Stimulated activated CD4-positive, alpha-beta T cell treated with anti-CD3 and anti-CD28 coated beads, Interleukin-15, amount 100 ng/mL, for 1 hour (primary cell): ENCODE data around the gene TUT7.
"Not testable (repeated sequence)": the region's sequence is repeated elsewhere in the genome, so short reads cannot be mapped to it uniquely, and the experiment has no call there.

Experiments used
- DNase-seq, 2 donors: peaks; one replicate each; pipeline ENCODE4 v3.0.0-alpha.2; 2020; ENCODE audit warnings: low read depth in 1 of 2, low spot score in 1 of 2

TUT7 gene

GRCh38 chr9:86350006-86350760 lies 4.0 kb downstream of the TUT7 start:
- DNase-seq: no peak

DNA sequence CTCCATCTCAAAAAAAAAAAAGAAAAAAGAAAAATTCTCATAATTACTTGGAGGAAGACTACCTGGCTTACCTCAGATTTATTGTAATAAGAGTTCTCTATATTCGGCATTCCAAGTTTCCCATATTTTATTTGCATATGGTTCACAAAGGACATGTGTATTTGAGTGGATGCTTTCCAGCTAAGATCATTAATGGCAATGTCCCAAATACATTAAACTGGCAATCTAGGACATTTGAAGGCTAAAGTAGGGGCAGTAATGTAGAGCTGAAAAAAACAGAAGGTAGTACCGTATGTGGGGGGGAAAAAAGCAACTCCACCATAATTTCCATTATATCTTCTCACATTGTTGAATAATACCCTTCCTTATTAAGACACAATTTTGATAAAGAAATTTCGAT lies 4.9 kb downstream of the TUT7 start:
- DNase-seq: no peak

DNA sequence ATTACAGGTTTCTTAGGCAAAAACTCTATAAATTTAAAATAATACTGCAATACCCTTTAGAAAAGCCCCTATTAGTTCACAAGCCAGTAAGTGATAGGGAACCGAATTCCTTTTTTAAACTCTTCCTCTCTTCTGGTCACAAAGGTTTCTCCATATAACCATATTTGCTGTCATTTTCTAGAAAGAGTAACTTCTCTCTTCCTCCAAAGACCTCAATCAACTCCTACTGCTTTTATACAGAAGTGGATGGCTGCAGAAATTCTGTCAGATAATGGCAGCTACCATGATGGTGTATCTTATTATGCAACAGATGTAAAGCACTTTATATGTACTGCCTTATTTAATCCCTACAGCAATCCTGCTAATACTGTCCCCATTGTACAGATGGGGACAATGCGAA lies 6.2 kb downstream of the TUT7 start:
- DNase-seq: no peak

DNA sequence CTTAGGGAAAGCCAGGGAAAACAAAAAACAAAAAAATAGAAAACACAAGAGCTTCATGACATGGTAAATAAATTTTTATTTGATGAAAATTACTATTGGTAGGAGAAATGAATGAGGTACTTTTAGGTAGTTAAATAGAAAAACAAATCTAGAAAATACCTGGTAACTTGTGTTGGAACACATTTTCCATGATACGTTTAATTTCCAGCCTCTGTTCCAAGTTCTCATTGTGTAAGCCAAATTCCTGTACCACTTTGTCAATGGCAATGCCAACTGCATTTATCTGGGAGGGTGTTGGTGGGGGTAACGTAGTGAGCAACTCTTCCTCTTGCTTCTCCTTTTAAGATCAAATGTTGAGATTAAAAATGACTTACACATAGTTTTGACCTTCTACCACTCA lies 9.4 kb downstream of the TUT7 start:
- no peak for DNase-seq

DNA sequence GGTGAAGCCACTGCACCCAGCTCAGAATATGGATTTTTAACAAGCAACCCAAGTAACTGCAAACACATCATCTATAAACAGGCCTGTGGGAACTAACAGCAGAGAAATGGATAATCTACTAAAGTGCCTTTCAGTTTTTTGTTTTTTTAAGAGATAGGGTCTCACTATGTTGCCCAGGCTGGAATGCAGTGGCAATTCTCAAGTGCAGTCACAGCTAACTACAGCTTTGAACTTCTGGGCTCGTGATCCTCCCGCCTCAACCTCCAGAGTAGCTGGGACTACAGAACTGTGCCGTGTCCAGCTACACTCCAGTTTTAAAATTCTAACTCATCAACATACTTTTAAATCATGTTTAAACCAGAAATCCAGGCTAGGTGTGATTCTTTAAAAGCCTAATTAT lies 11.9 kb downstream of the TUT7 start:
- no peak for DNase-seq

GRCh38 chr9:86341007-86341491 lies 13.2 kb downstream of the TUT7 start:
- no peak for DNase-seq

DNA sequence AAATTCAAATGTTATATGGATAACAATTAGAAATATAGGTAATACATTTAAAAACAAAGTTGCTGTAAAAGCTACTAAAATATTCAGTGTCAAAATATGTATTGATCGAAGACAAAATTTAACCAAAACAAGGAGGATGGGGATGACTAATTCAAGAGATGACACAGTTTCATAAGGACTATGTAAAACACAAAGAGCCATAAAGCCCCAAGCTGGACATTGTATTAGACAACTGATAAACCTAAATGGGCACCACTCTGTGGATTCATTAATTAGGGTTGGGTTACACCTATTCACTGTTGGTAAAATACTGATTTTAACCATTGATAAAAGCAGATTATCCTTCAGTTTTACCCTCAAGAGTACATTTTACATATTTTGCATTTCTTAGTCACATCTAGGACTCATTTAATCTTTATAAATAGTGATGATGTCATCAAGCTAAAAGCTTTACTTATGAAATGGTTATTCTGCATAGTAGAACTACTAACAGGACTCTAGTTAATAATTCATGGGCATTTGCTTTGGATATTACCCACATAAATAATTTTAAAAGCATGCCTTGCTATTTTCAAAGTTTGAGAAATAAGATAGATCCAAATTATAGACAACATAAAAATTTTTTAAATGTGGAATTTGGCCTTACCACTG lies 13.7 kb downstream of the TUT7 start:
- DNase-seq: no peak

DNA sequence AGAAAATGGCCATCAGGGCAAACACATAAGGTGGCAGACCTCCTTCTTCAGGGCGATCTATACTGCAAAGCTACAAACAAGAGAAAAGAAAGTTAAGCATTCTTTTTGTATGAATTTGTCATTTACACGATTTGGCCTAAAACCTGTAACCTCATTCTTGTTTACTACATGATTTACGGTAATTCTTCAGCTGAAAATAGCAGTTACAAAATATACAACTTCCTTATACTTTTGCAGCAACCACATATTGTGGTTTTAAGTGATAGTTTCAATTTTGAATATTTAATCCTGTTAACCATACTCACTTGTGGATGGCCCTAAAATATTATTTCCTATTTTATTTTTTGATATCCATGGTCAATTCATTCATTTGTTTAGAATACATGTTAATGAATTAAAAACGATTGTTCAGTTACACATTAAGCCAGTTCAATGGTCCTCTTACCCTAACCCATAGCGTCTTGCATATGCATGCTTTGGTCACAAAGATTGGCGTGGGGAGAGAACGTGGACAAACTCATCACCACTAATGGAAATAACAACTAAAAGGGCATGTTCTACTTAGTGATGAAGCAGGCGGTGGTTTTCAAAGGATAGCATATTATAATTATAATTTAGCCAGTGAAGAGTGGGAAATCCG lies 16.6 kb downstream of the TUT7 start:
- no peak for DNase-seq

DNA sequence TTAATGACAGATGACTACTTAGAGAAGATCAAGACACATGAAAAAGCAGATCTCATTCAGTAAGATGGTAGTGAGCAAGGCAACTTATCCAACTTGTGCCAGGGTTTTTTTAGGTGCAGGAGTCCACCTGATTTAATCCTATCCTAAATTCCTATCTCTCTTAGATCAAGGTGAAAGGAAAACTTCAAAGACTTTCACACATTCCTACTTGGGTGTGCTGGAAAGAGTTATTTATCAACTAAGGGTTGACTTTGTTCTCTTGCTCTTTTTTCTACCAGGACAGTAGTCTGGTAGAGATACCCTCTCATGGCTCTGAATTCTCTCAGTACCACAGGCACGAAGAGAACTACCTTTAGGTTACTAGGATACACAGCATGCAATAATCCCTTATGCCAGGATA lies 18.2 kb downstream of the TUT7 start:
- DNase-seq: no peak

- no peak for DNase-seq
These were observed 20.6 kb downstream of the TUT7 start for GRCh38 chr9:86333651-86334050.

GRCh38 chr9:86330186-86330585 lies 24.0 kb downstream of the TUT7 start:
- DNase-seq: no peak

GRCh38 chr9:86329649-86330048 lies 24.6 kb downstream of the TUT7 start:
- no peak for DNase-seq

DNA sequence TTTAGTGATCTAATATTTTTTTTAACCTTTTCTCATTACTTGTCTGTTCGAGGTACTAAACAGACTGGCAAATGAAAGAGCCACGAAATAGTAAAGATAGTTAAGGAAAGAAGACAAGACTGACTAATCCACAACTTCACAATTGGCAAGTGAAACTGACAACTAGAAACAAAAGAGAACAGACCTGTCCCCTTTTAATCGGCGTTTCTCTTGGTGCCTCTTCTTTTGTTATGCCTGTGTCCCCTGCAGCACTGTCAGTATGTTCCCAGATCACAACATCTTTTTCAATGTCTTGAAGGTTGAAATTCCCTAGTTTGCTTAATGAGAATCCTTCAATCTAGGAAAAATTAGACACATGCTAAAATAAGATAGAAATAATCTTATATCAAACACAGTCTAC lies 26.1 kb downstream of the TUT7 start:
- DNase-seq: no peak

- DNase-seq: no peak
These were observed 27.7 kb downstream of the TUT7 start for GRCh38 chr9:86326536-86326935.

DNA sequence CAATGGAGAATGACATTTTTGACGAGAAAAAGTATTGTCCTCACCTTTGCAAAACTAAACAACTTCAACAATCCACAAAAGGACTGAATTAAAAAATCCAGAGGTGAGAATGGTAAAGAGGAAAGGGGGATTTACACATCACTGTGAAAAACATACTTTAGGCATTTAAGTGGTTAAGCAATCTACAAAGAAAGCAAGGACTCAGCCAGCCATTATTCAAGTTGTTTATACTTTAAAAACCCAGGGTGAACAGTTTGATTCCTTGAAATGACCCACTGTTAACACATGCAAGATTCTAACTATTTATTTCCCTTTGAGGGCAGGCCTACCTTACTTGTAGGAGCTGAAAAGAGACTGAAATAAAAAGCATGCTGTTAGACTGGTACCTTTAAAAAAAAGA lies 29.3 kb downstream of the TUT7 start:
- DNase-seq: no peak

GRCh38 chr9:86324308-86324707 lies 29.9 kb downstream of the TUT7 start:
- no peak for DNase-seq

GRCh38 chr9:86322973-86323644 lies 31.1 kb downstream of the TUT7 start:
- no peak for DNase-seq

GRCh38 chr9:86321373-86321772 lies 32.8 kb downstream of the TUT7 start:
- no peak for DNase-seq

DNA sequence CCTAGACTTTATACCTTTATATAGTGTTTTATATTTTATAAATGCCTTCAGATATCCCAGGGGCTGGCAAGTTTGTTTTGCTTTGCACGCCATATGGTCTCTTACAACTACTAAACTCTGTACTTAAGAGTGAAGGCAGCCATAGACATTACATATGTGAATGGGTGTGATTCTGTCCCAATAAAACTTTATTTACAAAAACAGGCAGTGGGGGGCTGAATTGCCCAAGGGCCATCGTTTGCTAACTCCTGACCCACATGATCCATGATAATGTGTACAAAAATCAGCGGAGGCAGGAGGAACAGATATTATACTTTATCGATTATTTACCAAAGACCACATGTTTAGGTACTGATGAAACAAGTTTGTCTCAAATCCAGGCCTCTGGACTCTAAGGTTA lies 36.0 kb downstream of the TUT7 start:
- DNase-seq: no peak

DNA sequence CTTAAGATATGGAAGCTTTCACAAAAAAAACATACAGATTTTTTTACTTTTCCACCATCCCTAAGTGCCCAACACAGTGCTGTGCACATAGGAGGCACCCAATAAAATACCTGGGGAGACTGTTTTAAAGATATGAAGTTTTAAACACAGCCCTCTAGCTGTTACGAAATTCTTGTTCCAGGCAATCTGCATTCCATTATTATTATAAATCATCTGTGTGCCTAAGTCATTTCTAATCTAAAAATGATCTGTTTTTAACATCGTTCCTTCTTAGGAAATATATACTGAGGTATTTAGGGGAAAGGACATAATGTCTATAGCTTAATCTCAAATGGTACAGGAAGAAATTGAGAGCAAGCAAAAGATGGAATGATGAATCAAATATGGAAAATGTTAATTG lies 39.1 kb downstream of the TUT7 start:
- DNase-seq: no peak

GRCh38 chr9:86312959-86313358 lies 41.3 kb downstream of the TUT7 start:
- not testable (repeated sequence) for DNase-seq

GRCh38 chr9:86308687-86309086 lies 45.5 kb downstream of the TUT7 start:
- no peak for DNase-seq
